Measurements from ENCODE around the gene C5orf58. TPM values are rescaled to one million over a fixed set of nuclear protein-coding genes. Genes with fewer than 3 reads are reported as not detected.

C5orf58 gene
- total and polyA plus RNA-seq, 10 of the 15 experiments (the other 5 are each of a cell fraction or from before 2014, with no cell fraction given): 0.13 to 0.27 (median 0.26) TPM; not detected in 7

DNA sequence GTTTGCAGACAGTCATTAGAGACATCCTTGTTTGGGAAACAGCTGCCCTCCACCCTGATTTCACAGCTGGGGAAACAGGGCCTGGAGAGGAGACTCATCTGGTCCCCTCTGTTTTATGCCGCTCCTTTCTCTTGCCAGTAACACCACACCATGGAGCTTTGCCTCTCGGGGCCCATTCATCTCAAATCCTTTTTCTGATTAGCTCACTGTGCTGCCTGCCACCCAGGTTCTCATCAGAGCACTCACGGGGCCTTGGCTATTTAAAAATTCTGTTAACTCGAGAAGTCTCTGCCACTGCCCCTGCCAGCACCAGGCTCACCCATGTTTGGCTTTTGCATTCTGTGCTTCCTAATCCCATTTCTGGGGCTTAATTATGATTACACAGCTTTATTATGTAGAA is 36.8 kb upstream of the C5orf58 start:
- H2AFZ ChIP-seq (ENCODE audit: control insufficient read depth, low read depth, low read length): no peak overlapping the region
- WGBS (ENCODE audit: insufficient coverage, insufficient replicate concordance, low lambda C conversion rate, missing lambda C conversion rate): 27% methylated on average over 4 of the region's 4 CpGs
- H3K79me2 ChIP-seq (ENCODE audit: control insufficient read depth, insufficient read depth, low read length): no peaks in the 10 kb centered on the region
- H3K27me3 ChIP-seq (replicated peaks in 1 of 2; ENCODE audit: control insufficient read depth in 2 of 2, insufficient read depth in 2 of 2, low read length in 1 of 2): peaks cover 1 to 2% of the 10 kb centered on the region in 2 experiments; a peak in 2 of 4 replicates
- RAD21 ChIA-PET (ENCODE audit: unreplicated experiment): interaction anchor here (1.6 kb wide), 1 partner anchor 20 kb away, joined by 3 read pairs; no protein-coding TSS in a partner anchor
- intact Hi-C loops (cut with micrococcal nuclease; ENCODE audit: unreplicated experiment): no loop called here
- SMC1A ChIA-PET (ENCODE audit: uncharacterized antibody, unreplicated experiment): interaction anchor here (1.7 to 1.9 kb wide), 2 partner anchors 10 kb away, joined by 5 read pairs; no protein-coding TSS in a partner anchor
- no peaks in the 10 kb centered on the region for H3K9me3 ChIP-seq (replicated peaks; ENCODE audit: control insufficient read depth, insufficient read depth, low read length)
- no peaks in the 10 kb centered on the region for H3K4me1 ChIP-seq (ENCODE audit: control insufficient read depth, insufficient read depth, low read length)
- no peak overlapping the region for H3K27ac ChIP-seq (ENCODE audit: control insufficient read depth, insufficient read depth)
- FAIRE-seq (no peak), ATAC-seq (no peak), DNase-seq (ENCODE audit: low read depth, low spot score) (no peak)
- BruUV-seq (replicated peaks): no TSS peak
- TF ChIP-seq, protein P1, sequence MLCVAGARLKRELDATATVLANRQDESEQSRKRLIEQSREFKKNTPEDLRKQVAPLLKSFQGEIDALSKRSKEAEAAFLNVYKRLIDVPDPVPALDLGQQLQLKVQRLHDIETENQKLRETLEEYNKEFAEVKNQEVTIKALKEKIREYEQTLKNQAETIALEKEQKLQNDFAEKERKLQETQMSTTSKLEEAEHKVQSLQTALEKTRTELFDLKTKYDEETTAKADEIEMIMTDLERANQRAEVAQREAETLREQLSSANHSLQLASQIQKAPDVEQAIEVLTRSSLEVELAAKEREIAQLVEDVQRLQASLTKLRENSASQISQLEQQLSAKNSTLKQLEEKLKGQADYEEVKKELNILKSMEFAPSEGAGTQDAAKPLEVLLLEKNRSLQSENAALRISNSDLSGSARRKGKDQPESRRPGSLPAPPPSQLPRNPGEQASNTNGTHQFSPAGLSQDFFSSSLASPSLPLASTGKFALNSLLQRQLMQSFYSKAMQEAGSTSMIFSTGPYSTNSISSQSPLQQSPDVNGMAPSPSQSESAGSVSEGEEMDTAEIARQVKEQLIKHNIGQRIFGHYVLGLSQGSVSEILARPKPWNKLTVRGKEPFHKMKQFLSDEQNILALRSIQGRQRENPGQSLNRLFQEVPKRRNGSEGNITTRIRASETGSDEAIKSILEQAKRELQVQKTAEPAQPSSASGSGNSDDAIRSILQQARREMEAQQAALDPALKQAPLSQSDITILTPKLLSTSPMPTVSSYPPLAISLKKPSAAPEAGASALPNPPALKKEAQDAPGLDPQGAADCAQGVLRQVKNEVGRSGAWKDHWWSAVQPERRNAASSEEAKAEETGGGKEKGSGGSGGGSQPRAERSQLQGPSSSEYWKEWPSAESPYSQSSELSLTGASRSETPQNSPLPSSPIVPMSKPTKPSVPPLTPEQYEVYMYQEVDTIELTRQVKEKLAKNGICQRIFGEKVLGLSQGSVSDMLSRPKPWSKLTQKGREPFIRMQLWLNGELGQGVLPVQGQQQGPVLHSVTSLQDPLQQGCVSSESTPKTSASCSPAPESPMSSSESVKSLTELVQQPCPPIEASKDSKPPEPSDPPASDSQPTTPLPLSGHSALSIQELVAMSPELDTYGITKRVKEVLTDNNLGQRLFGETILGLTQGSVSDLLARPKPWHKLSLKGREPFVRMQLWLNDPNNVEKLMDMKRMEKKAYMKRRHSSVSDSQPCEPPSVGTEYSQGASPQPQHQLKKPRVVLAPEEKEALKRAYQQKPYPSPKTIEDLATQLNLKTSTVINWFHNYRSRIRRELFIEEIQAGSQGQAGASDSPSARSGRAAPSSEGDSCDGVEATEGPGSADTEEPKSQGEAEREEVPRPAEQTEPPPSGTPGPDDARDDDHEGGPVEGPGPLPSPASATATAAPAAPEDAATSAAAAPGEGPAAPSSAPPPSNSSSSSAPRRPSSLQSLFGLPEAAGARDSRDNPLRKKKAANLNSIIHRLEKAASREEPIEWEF (IDR thresholded peaks at IDR 0.05; ENCODE audit: insufficient replicate concordance, low read depth, low read length): no peak
- TF ChIP-seq, protein P2, sequence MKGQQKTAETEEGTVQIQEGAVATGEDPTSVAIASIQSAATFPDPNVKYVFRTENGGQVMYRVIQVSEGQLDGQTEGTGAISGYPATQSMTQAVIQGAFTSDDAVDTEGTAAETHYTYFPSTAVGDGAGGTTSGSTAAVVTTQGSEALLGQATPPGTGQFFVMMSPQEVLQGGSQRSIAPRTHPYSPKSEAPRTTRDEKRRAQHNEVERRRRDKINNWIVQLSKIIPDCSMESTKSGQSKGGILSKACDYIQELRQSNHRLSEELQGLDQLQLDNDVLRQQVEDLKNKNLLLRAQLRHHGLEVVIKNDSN (IDR thresholded peaks at IDR 0.05; ENCODE audit: borderline replicate concordance, extremely low read length, insufficient read depth, low read depth, low read length): no peak
- TF ChIP-seq CREB1 (IDR thresholded peaks at IDR 0.05; ENCODE audit: low read depth): no peak
- H3K9ac ChIP-seq (ENCODE audit: control insufficient read depth, insufficient read depth, low read length): no peak overlapping the region
- in situ Hi-C loops (cut with MboI): no loop called here
- no peaks in the 10 kb centered on the region for H4K20me1 ChIP-seq (ENCODE audit: control insufficient read depth, insufficient read depth)
- no peak overlapping the region for H3K4me2 ChIP-seq (ENCODE audit: control insufficient read depth, insufficient read depth)
- POLR2A ChIA-PET: no interaction called here
- no peaks in the 10 kb centered on the region for H3K36me3 ChIP-seq (ENCODE audit: control insufficient read depth in 2 of 2, insufficient read depth in 2 of 2, low read length in 1 of 2)
- no peak overlapping the region for H3K4me3 ChIP-seq
- CTCF ChIA-PET: interaction anchor here (1.1 to 6.3 kb wide), 4 partner anchors 11 to 30 kb away, joined by 4 to 34 read pairs (median 6); no protein-coding TSS in a partner anchor

Data from GM12878 (cell line).